ENCODE results near the gene FKBP9.
"Not testable (repeated sequence)": the region's sequence is repeated elsewhere in the genome, so short reads cannot be mapped to it uniquely, and the experiment has no call there.

FKBP9 gene

GRCh38 chr7:32952876-32953275 lies 4.4 kb upstream of the FKBP9 start:
- in situ Hi-C loops (cut with MboI; ENCODE audit: low sequenced_read_pairs), result no loop called here

DNA sequence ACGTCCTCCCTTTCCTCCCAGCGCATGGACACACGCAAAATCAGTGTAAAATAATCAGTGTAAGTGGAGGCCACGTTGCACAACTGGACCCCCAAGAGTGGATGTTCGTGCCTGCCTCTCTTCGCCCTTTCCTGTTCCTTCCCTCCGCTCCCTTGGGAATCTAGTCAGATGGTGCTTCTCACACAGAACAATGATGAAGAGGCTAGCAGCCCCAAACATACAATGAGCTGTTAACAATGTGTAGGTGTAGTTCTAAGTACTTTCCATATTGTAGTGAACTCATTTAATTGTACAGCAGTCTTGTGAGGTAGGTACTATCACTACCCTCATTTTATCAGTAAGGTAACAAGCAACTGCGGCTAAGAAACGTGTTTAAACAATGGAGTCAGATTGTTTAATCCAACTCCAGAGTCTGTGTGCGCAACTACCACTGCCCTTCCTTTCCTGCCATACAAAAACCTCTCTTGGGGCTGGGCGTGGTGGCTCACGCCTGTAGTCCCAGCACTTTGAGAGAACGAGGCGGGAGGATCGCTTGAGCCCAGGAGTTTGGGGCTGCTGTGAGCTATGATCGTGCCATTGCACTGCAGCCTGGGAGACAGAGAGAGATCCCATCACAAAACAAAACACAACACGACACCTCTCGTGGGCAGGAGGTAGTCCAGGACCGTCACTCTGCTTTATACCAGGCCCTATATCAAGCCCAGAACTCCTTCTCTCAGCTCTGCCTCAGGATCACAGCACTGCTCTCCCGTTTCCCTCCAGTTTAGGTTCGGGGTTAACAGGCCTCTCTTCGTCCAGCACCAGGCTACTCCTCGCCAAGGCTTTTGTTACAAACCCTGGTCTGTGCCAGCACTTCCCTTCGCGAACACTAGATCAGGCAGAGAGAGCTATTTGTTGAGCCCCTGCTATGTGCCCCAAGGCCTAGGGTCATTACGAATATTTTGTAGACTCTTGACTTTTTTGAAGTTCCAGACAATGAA lies 1.1 kb downstream of the FKBP9 start:
- in situ Hi-C loops (cut with MboI; ENCODE audit: low sequenced_read_pairs), result no loop called here

GRCh38 chr7:32963880-32964301 lies 6.7 kb downstream of the FKBP9 start:
- in situ Hi-C loops (cut with MboI; ENCODE audit: low sequenced_read_pairs), result not testable (repeated sequence)

- in situ Hi-C loops (cut with MboI; ENCODE audit: low sequenced_read_pairs), result not testable (repeated sequence)
These were observed 7.4 kb downstream of the FKBP9 start for GRCh38 chr7:32964461-32965159.

- in situ Hi-C loops (cut with MboI; ENCODE audit: low sequenced_read_pairs), result not testable (repeated sequence)
These were observed 9.4 kb downstream of the FKBP9 start for GRCh38 chr7:32966489-32967267.

DNA sequence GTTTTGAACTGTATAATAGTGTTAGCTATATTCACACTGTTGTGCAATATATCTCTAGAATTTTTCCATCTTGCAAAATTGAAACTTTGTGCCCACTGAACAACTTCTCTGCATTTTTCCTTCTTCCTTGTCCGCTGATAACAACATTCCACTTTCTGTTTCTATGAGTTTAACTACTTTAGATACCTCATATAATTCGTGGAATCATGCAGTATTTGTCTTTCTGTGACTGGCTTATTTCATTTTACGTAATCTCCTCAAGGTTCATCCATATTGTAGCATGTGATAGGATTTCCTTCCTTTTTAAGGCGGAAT lies 10.0 kb downstream of the FKBP9 start:
- in situ Hi-C loops (cut with MboI; ENCODE audit: low sequenced_read_pairs), result not testable (repeated sequence)

- in situ Hi-C loops (cut with MboI; ENCODE audit: low sequenced_read_pairs), result not testable (repeated sequence)
These were observed 14.7 kb downstream of the FKBP9 start for GRCh38 chr7:32971967-32972366.

- in situ Hi-C loops (cut with MboI; ENCODE audit: low sequenced_read_pairs), result not testable (repeated sequence)
These were observed 19.9 kb downstream of the FKBP9 start for GRCh38 chr7:32977159-32977558.

GRCh38 chr7:32979246-32979645 lies 22.0 kb downstream of the FKBP9 start:
- in situ Hi-C loops (cut with MboI; ENCODE audit: low sequenced_read_pairs), result not testable (repeated sequence)

DNA sequence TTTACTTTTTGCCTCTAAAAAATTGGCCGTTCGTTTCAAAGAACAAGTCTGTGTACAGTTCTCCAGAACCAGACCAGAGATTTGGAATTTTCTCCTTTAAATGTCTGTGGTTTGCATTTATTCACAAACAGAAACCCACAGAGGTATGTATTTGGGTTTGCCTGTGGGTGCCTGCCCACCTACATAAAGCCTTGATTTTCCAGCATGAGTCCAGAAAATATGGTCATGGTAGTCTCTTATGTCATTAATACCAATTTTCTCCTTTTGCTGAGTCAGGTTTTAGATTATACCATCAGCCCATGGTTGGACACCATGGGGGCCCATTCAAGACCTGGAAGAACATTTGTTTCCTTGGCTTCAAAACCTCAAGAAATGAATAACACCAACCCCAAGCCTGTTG lies 22.7 kb downstream of the FKBP9 start:
- in situ Hi-C loops (cut with MboI; ENCODE audit: low sequenced_read_pairs), result not testable (repeated sequence)

DNA sequence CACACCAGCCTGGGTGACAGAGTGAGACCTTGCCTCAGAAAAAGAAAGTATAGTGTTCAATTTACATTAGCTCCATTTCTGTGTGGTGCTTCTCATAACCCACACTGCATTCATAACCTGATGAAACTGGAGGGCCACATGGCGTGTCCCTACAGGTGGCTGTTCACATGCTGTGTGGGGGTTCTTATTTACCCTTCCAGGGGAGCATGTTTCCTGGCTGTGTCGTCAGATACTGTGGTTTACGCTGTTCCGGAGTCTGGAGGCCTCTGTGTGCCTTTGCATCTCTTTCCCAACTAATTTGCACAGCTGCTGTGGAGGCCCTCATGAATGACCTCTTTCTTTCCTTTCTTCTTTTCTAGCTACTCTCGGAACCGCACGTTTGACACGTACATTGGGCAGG lies 30.9 kb downstream of the FKBP9 start:
- in situ Hi-C loops (cut with MboI; ENCODE audit: low sequenced_read_pairs), result not testable (repeated sequence)

GRCh38 chr7:32991068-32991585 lies 33.9 kb downstream of the FKBP9 start:
- in situ Hi-C loops (cut with MboI; ENCODE audit: low sequenced_read_pairs), result not testable (repeated sequence)

GRCh38 chr7:32991975-32992700 lies 34.9 kb downstream of the FKBP9 start:
- in situ Hi-C loops (cut with MboI; ENCODE audit: low sequenced_read_pairs), result not testable (repeated sequence)

GRCh38 chr7:32992750-32993149 lies 35.5 kb downstream of the FKBP9 start:
- in situ Hi-C loops (cut with MboI; ENCODE audit: low sequenced_read_pairs), result not testable (repeated sequence)

- in situ Hi-C loops (cut with MboI; ENCODE audit: low sequenced_read_pairs), result not testable (repeated sequence)
These were observed 40.7 kb downstream of the FKBP9 start for GRCh38 chr7:32997956-32998355.

DNA sequence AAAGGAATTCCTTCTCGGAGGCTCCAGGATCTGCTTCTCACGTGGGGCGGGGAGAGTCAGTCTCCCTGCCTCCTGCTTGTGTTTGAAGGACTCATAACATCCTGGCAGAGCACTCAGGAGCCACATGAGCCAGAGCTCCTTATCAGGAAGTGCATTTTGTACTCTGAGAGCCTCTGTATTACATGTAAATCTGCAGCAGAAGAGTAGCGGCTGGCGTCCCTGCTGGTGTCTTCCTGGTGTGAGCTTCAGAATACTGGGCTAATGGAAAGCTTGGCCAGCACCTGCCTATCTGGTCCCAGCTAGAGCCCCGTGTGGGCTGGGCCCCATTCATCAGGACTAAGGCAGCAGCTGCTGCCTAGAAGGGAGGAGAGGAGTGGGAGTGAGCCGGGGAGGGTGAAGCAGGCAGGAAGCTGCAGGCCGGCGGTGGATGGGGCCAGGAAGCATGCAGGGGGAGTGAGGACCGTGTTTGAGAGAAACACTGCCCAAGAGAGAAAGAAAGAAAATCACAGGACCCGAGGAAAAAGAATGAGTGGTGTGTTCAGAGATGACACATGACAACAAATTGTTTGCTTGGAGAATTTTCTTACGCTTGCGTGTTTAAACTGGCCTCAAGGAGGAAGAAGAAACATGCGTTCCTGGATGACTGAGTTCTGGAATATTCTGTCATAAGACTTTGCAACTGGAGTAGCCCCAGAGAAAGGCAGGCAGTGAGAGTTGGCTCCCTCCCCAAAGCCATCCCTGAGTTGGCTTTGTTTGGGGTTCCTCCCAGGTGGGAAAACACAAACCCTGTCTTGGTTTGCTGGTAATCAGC lies 41.3 kb downstream of the FKBP9 start:
- in situ Hi-C loops (cut with MboI; ENCODE audit: low sequenced_read_pairs), result not testable (repeated sequence)

DNA sequence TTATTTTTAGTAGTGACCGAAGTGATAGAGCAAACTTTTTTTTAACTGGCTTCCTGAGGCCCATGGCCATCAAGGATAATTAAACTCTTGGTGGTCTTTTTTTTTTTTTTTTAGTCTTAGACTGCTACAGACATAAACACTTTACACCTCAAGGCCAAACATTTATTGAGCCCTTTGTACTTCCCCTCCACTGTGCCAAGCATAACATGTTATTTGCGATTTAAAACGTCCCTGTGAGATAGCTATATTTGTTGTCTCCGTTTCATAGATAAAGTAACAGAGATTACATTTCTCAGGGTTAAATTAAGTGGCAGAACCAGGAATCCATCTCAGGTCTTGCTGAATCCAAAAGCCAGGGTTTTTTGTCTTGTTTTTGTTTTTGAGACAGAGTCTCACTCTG lies 42.1 kb downstream of the FKBP9 start:
- in situ Hi-C loops (cut with MboI; ENCODE audit: low sequenced_read_pairs), result not testable (repeated sequence)

- in situ Hi-C loops (cut with MboI; ENCODE audit: low sequenced_read_pairs), result not testable (repeated sequence)
These were observed 45.9 kb downstream of the FKBP9 start for GRCh38 chr7:33003111-33003510.

DNA sequence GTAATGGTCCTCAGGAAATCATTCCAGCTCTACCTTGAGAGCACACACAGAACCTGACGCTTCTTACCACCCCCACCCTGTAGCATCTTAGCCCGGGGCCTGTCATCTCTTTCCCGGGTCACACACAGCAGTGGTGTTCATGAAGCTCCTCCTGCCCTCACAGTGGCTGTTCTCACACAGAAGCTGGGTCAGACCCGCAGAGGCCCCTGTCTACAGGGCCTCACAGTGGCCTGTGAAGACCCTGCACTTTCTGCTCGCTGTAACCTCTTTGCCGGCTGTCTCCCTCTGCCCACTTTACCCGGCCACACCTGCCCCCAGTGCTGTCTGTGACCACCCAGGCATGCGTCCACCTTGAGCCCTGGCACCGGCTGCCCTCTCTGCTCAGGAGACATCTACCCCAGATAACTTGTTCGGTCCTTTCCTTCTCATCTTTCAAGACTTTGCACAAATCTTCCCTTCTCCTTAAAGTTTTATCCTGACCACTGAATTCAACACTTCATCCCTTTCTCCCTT lies 46.9 kb downstream of the FKBP9 start:
- in situ Hi-C loops (cut with MboI; ENCODE audit: low sequenced_read_pairs), result not testable (repeated sequence)

All from HL-60/S4 treated with retinoic acid at 250 ng/mL for 4 days and 3 days (cell line).